ENCODE data around the gene FXYD5.

Gene FXYD5

GRCh38 chr19:35155981-35156672 is 1.6 kb downstream of the FXYD5 start:
- DNase-seq (ENCODE audit: low read depth in 3 of 3), result no peak

- no peak for DNase-seq (ENCODE audit: low read depth in 3 of 3)
Observed at GRCh38 chr19:35156673-35157014, 2.1 kb downstream of the FXYD5 start.

GRCh38 chr19:35157431-35157830 is 2.9 kb downstream of the FXYD5 start:
- DNase-seq (ENCODE audit: low read depth in 3 of 3), result no peak

- no peak for DNase-seq (ENCODE audit: low read depth in 3 of 3)
Observed at GRCh38 chr19:35159606-35160005, 5.1 kb downstream of the FXYD5 start.

- DNase-seq (ENCODE audit: low read depth in 3 of 3), result no peak
Observed at GRCh38 chr19:35160629-35161433, 6.3 kb downstream of the FXYD5 start.

GRCh38 chr19:35161434-35161743 is 6.9 kb downstream of the FXYD5 start:
- no peak for DNase-seq (ENCODE audit: low read depth in 3 of 3)

GRCh38 chr19:35162471-35163326 is 8.2 kb downstream of the FXYD5 start:
- DNase-seq (ENCODE audit: low read depth in 3 of 3), result no peak

- DNase-seq (ENCODE audit: low read depth in 3 of 3), result no peak
Observed at GRCh38 chr19:35164418-35164817, 9.9 kb downstream of the FXYD5 start.

- no peak for DNase-seq (ENCODE audit: low read depth in 3 of 3)
Observed at GRCh38 chr19:35165200-35166058, 10.9 kb downstream of the FXYD5 start.

- DNase-seq (ENCODE audit: low read depth in 3 of 3), result no peak
Observed at GRCh38 chr19:35166100-35167063, 11.8 kb downstream of the FXYD5 start.

GRCh38 chr19:35167251-35168119 is 12.9 kb downstream of the FXYD5 start:
- no peak for DNase-seq (ENCODE audit: low read depth in 3 of 3)

- DNase-seq (ENCODE audit: low read depth in 3 of 3), result no peak
Observed at GRCh38 chr19:35168196-35168595, 13.7 kb downstream of the FXYD5 start.

- DNase-seq (ENCODE audit: low read depth in 3 of 3), result no peak
Observed at GRCh38 chr19:35169221-35169995, 14.9 kb downstream of the FXYD5 start.

- no peak for DNase-seq (ENCODE audit: low read depth in 3 of 3)
Observed at GRCh38 chr19:35170359-35171061, 16.0 kb downstream of the FXYD5 start.

GRCh38 chr19:35171730-35172129 is 17.2 kb downstream of the FXYD5 start:
- DNase-seq (ENCODE audit: low read depth in 3 of 3), result no peak

- DNase-seq (ENCODE audit: low read depth in 3 of 3), result no peak
Observed at GRCh38 chr19:35174226-35174625, 19.7 kb downstream of the FXYD5 start.

- DNase-seq (ENCODE audit: low read depth in 3 of 3), result no peak
Observed at GRCh38 chr19:35176181-35176570, 21.6 kb downstream of the FXYD5 start.

Data from stimulated activated CD4-positive, alpha-beta T cell treated with anti-CD3 and anti-CD28 coated beads, TNF-alpha, amount 100 ng/mL, for 48 hours (primary cell).